Activated naive CD8-positive, alpha-beta T cell treated with anti-CD3 and anti-CD28 coated beads, Interleukin-2, amount 50 U/mL, for 24 hours (primary cell): ENCODE data around the gene GLYR1.

Experiments used
- ATAC-seq: fragments of 150-1000 bp; cut with Tn5 transposase; one replicate; pipeline ENCODE4 v1.10.0; 2021
- DNase-seq: peaks from one replicate; pipeline ENCODE4 v3.0.0; 2021
- H3K27ac Mint-ChIP-seq: one replicate; pipeline ENCODE4 v1.8.0; 2021; ENCODE audit warnings: mild to moderate bottlenecking, mixed read lengths
- H3K27me3 Mint-ChIP-seq: one replicate; pipeline ENCODE4 v1.8.0; 2021; ENCODE audit warnings: mixed read lengths
- H3K36me3 Mint-ChIP-seq: one replicate; pipeline ENCODE4 v1.8.0; 2021; ENCODE audit warnings: low read depth, mixed read lengths
- H3K4me1 Mint-ChIP-seq: one replicate; pipeline ENCODE4 v1.8.0; 2021; ENCODE audit warnings: mixed read lengths
- H3K4me3 Mint-ChIP-seq: one replicate; pipeline ENCODE4 v1.8.0; 2021; ENCODE audit warnings: mild to moderate bottlenecking, moderate library complexity, mixed read lengths
- H3K9me3 Mint-ChIP-seq: one replicate; pipeline ENCODE4 v1.8.0; 2021; ENCODE audit warnings: mixed read lengths

GLYR1 gene

GRCh38 chr16:4846503-4846900, 586 bp downstream of the GLYR1 start:
- Mint-ChIP-seq H3K4me1 (peaks cover 50% of the 10 kb centered on the region), H3K36me3 (peaks cover 35% of the 10 kb centered on the region), H3K27me3 (no peaks in the 10 kb centered on the region), H3K4me3 (peak overlapping the region; percentile 90), H3K27ac (peak overlapping the region; percentile 81), H3K9me3 (no peaks in the 10 kb centered on the region)
- DNase-seq (peak; percentile 26), ATAC-seq (no peak)

- Mint-ChIP-seq H3K9me3 (no peaks in the 10 kb centered on the region), H3K36me3 (peaks cover 63% of the 10 kb centered on the region), H3K27me3 (no peaks in the 10 kb centered on the region), H3K27ac (peak overlapping the region; percentile 32), H3K4me3 (no peak overlapping the region), H3K4me1 (peaks cover 11% of the 10 kb centered on the region)
- no peak for ATAC-seq
- no peak for DNase-seq
Observed at GRCh38 chr16:4840984-4841383, 6.1 kb downstream of the GLYR1 start.

GRCh38 chr16:4839942-4840341, 7.1 kb downstream of the GLYR1 start:
- Mint-ChIP-seq H3K27ac (no peak overlapping the region), H3K9me3 (no peaks in the 10 kb centered on the region), H3K4me3 (no peak overlapping the region), H3K36me3 (peaks cover 59% of the 10 kb centered on the region), H3K4me1 (peaks cover 3% of the 10 kb centered on the region), H3K27me3 (no peaks in the 10 kb centered on the region)
- DNase-seq = no peak
- ATAC-seq = no peak

GRCh38 chr16:4837733-4838501, 9.2 kb downstream of the GLYR1 start:
- peaks cover 56% of the 10 kb centered on the region for H3K36me3 Mint-ChIP-seq
- H3K27me3 Mint-ChIP-seq = no peaks in the 10 kb centered on the region
- H3K27ac Mint-ChIP-seq = peak overlapping the region; percentile 39

GRCh38 chr16:4836727-4837126, 10.4 kb downstream of the GLYR1 start:
- H3K4me3 Mint-ChIP-seq = no peak overlapping the region
- H3K9me3 Mint-ChIP-seq = no peaks in the 10 kb centered on the region
- peaks cover 7% of the 10 kb centered on the region for H3K4me1 Mint-ChIP-seq
- H3K27ac Mint-ChIP-seq = no peak overlapping the region
- peaks cover 54% of the 10 kb centered on the region for H3K36me3 Mint-ChIP-seq
- no peaks in the 10 kb centered on the region for H3K27me3 Mint-ChIP-seq
- ATAC-seq (no peak), DNase-seq (no peak)

More at GRCh38 chr16:4837733-4838501, 9.2 kb downstream of the GLYR1 start:
- Mint-ChIP-seq H3K4me3 (no peak overlapping the region), H3K9me3 (no peaks in the 10 kb centered on the region), H3K4me1 (peaks cover 3% of the 10 kb centered on the region)
- DNase-seq = no peak
- no peak for ATAC-seq

GRCh38 chr16:4833584-4833983, 13.5 kb downstream of the GLYR1 start:
- Mint-ChIP-seq H3K4me1 (peaks cover 7% of the 10 kb centered on the region), H3K4me3 (no peak overlapping the region), H3K27me3 (no peaks in the 10 kb centered on the region), H3K27ac (no peak overlapping the region), H3K36me3 (peaks cover 46% of the 10 kb centered on the region), H3K9me3 (no peaks in the 10 kb centered on the region)
- ATAC-seq (no peak), DNase-seq (no peak)

- no peak for ATAC-seq
- DNase-seq = no peak
- peaks cover 48% of the 10 kb centered on the region for H3K36me3 Mint-ChIP-seq
- H3K4me3 Mint-ChIP-seq = no peak overlapping the region
- peaks cover 7% of the 10 kb centered on the region for H3K4me1 Mint-ChIP-seq
- H3K27ac Mint-ChIP-seq = no peak overlapping the region
- H3K9me3 Mint-ChIP-seq = no peaks in the 10 kb centered on the region
- no peaks in the 10 kb centered on the region for H3K27me3 Mint-ChIP-seq
Observed at GRCh38 chr16:4832698-4833343, 14.3 kb downstream of the GLYR1 start.

- peaks cover 7% of the 10 kb centered on the region for H3K4me1 Mint-ChIP-seq
- peaks cover 51% of the 10 kb centered on the region for H3K36me3 Mint-ChIP-seq
- H3K27me3 Mint-ChIP-seq = no peaks in the 10 kb centered on the region
- ATAC-seq (no peak), DNase-seq (no peak)
- H3K27ac Mint-ChIP-seq = no peak overlapping the region
- H3K9me3 Mint-ChIP-seq = no peaks in the 10 kb centered on the region
- H3K4me3 Mint-ChIP-seq = no peak overlapping the region
Observed at GRCh38 chr16:4831616-4832015, 15.5 kb downstream of the GLYR1 start.

GRCh38 chr16:4830408-4830807, 16.7 kb downstream of the GLYR1 start:
- H3K27me3 Mint-ChIP-seq = no peaks in the 10 kb centered on the region
- H3K27ac Mint-ChIP-seq = no peak overlapping the region
- peaks cover 7% of the 10 kb centered on the region for H3K4me1 Mint-ChIP-seq
- H3K4me3 Mint-ChIP-seq = no peak overlapping the region
- ATAC-seq = no peak
- H3K36me3 Mint-ChIP-seq = peaks cover 52% of the 10 kb centered on the region
- no peaks in the 10 kb centered on the region for H3K9me3 Mint-ChIP-seq
- no peak for DNase-seq

- no peak for DNase-seq
- peaks cover 53% of the 10 kb centered on the region for H3K36me3 Mint-ChIP-seq
- H3K4me3 Mint-ChIP-seq = no peak overlapping the region
- H3K9me3 Mint-ChIP-seq = no peaks in the 10 kb centered on the region
- no peak for ATAC-seq
- H3K4me1 Mint-ChIP-seq = peaks cover 5% of the 10 kb centered on the region
- no peaks in the 10 kb centered on the region for H3K27me3 Mint-ChIP-seq
- H3K27ac Mint-ChIP-seq = no peak overlapping the region
Observed at GRCh38 chr16:4828567-4829321, 18.3 kb downstream of the GLYR1 start.

GRCh38 chr16:4826980-4827379, 20.1 kb downstream of the GLYR1 start:
- Mint-ChIP-seq H3K4me3 (no peak overlapping the region), H3K27ac (no peak overlapping the region), H3K36me3 (peaks cover 49% of the 10 kb centered on the region), H3K9me3 (no peaks in the 10 kb centered on the region), H3K4me1 (no peaks in the 10 kb centered on the region), H3K27me3 (no peaks in the 10 kb centered on the region)
- ATAC-seq (no peak), DNase-seq (no peak)

GRCh38 chr16:4826526-4826925, 20.6 kb downstream of the GLYR1 start:
- Mint-ChIP-seq H3K27ac (no peak overlapping the region), H3K36me3 (peaks cover 50% of the 10 kb centered on the region), H3K27me3 (no peaks in the 10 kb centered on the region), H3K4me3 (no peak overlapping the region), H3K4me1 (no peaks in the 10 kb centered on the region), H3K9me3 (no peaks in the 10 kb centered on the region)
- no peak for ATAC-seq
- no peak for DNase-seq

GRCh38 chr16:4825196-4825595, 21.9 kb downstream of the GLYR1 start:
- no peak overlapping the region for H3K4me3 Mint-ChIP-seq
- ATAC-seq (no peak), DNase-seq (no peak)
- no peaks in the 10 kb centered on the region for H3K9me3 Mint-ChIP-seq
- H3K27ac Mint-ChIP-seq = no peak overlapping the region
- H3K27me3 Mint-ChIP-seq = no peaks in the 10 kb centered on the region
- peaks cover 43% of the 10 kb centered on the region for H3K36me3 Mint-ChIP-seq
- no peaks in the 10 kb centered on the region for H3K4me1 Mint-ChIP-seq

- ATAC-seq (no peak), DNase-seq (no peak)
- H3K4me3 Mint-ChIP-seq = no peak overlapping the region
- no peaks in the 10 kb centered on the region for H3K27me3 Mint-ChIP-seq
- H3K27ac Mint-ChIP-seq = no peak overlapping the region
- peaks cover 39% of the 10 kb centered on the region for H3K36me3 Mint-ChIP-seq
- no peaks in the 10 kb centered on the region for H3K4me1 Mint-ChIP-seq
- H3K9me3 Mint-ChIP-seq = no peaks in the 10 kb centered on the region
Observed at GRCh38 chr16:4820652-4821051, 26.4 kb downstream of the GLYR1 start.
